ENCODE data around the gene CRYBB3. TPM values are rescaled to one million over a fixed set of nuclear protein-coding genes. Genes with fewer than 3 reads are reported as not detected.
A peak's percentile ranks its signal among the peaks of the same experiment; 100 is the strongest.

The CRYBB3 gene
- total RNA-seq, 2 experiments from 2014 or later = not detected

DNA sequence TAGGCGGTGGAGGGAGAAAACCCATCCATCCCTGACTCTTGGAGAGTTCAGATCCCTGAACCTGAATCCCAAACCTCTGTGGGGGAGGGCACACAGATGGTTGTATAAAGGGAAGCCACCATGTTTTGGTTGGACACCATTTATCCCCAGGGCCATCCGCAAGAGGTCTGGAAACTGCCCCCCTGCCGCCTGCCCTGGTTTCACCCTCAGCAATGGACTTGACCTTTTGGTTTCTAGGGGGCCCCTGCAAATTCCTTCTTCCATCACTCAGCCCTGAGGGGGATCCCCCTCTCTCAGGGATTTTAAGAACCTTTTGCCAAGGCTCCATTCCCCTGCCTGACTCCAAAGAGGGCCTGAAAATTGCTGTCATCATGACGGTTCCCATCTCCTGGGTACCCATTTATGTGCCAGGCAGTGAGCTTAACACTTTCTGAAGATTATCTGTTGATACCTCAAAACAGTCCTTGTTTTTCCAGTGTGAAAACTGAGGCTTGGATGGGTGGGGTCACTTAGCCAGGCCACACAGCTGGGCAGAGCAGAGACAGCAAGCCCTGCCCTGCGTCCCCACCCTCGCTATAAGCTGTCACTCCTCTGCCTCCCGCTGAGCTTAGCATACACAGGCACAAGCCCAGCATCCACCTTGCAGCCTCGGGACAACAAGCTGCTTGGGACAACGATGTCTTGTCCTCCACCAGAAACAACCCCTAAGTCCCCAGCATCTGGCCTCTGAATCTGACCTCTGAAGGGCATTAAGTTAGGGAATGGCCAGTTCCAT is 33.2 kb upstream of the CRYBB3 start:
- intact Hi-C loops (cut with micrococcal nuclease) = no loop called here
- Mint-ChIP-seq H3K4me1 (ENCODE audit: low read depth) (no peaks in the 10 kb centered on the region), H3K27me3 (ENCODE audit: low read depth) (no peaks in the 10 kb centered on the region), H3K27ac (no peak overlapping the region), H3K4me3 (no peak overlapping the region), H3K9me3 (no peaks in the 10 kb centered on the region), H3K36me3 (ENCODE audit: low read depth) (no peaks in the 10 kb centered on the region)
- CTCF ChIA-PET = interaction anchor here (1.1 kb wide), 1 partner anchor 116 kb away, joined by 3 read pairs; no protein-coding TSS in a partner anchor
- DNase-seq = no peak

DNA sequence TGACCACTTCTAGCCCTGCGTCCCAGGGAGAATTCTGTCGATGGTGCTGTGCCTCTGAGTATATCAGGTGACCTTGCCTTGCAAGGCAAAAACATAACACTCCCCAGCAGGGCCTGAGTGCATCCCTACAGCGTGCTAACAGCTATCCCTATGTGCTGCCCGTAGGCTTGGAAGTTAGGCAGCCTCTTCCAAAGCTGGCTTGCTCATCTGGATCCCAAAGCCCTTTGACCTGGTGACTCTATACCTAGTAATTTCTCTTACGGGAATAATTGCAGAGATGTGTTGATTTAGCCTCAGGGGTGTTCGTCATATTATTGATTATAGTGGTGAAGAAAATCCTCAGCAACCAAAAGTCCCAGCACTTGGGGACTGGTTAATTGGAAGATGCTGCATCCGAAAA is 32.6 kb upstream of the CRYBB3 start:
- H3K9me3 Mint-ChIP-seq = no peaks in the 10 kb centered on the region
- no peaks in the 10 kb centered on the region for H3K36me3 Mint-ChIP-seq (ENCODE audit: low read depth)
- H3K27me3 Mint-ChIP-seq (ENCODE audit: low read depth) = no peaks in the 10 kb centered on the region
- no peaks in the 10 kb centered on the region for H3K4me1 Mint-ChIP-seq (ENCODE audit: low read depth)
- DNase-seq = no peak
- H3K27ac Mint-ChIP-seq = no peak overlapping the region
- CTCF ChIA-PET = interaction anchor here (1.1 kb wide), 1 partner anchor 116 kb away, joined by 3 read pairs; no protein-coding TSS in a partner anchor
- H3K4me3 Mint-ChIP-seq = no peak overlapping the region
- intact Hi-C loops (cut with micrococcal nuclease) = no loop called here

DNA sequence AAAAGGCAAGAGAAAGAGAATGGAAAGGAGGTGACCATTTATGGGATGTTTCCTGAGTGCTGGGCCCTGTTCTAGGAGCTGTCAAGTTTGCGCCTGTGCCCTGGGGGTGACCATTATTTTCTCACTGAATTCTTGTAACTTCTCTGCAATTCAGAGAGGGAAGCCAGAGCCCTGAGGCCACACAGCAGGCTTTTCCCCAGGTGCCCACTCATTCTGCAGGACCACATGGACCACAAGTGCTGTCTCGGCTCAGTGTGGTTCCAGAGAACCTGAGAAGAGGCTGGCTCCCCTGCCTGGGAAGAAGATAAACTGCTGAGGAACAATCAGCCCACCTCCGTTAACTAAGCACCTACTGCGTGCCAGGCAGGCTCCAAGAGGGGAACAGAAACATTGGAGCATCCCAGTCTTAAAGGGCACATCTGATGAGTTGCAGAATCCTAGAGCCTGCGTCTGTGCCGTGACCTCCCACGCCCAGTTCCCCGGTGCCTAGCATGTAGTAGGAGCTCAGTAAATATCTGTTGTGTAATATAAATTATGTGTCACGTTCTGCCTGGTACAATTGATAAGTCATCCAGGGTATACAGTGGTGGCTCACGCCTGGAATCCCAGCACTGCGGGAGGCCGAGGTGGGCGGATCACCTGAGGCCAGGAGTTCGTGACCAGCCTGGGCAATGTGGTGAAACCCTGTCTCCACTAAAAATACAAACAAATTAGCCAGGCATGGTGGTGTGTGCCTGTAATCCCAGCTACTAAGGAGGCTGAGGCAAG is 31.6 kb upstream of the CRYBB3 start:
- CTCF ChIA-PET = interaction anchor here (1.0 kb wide), 1 partner anchor 62 kb away, joined by 3 read pairs; no protein-coding TSS in a partner anchor
- H3K27ac Mint-ChIP-seq = no peak overlapping the region
- no peak for DNase-seq
- no peaks in the 10 kb centered on the region for H3K9me3 Mint-ChIP-seq
- H3K4me1 Mint-ChIP-seq (ENCODE audit: low read depth) = no peaks in the 10 kb centered on the region
- intact Hi-C loops (cut with micrococcal nuclease) = no loop called here
- no peaks in the 10 kb centered on the region for H3K27me3 Mint-ChIP-seq (ENCODE audit: low read depth)
- no peaks in the 10 kb centered on the region for H3K36me3 Mint-ChIP-seq (ENCODE audit: low read depth)
- H3K4me3 Mint-ChIP-seq = no peak overlapping the region

DNA sequence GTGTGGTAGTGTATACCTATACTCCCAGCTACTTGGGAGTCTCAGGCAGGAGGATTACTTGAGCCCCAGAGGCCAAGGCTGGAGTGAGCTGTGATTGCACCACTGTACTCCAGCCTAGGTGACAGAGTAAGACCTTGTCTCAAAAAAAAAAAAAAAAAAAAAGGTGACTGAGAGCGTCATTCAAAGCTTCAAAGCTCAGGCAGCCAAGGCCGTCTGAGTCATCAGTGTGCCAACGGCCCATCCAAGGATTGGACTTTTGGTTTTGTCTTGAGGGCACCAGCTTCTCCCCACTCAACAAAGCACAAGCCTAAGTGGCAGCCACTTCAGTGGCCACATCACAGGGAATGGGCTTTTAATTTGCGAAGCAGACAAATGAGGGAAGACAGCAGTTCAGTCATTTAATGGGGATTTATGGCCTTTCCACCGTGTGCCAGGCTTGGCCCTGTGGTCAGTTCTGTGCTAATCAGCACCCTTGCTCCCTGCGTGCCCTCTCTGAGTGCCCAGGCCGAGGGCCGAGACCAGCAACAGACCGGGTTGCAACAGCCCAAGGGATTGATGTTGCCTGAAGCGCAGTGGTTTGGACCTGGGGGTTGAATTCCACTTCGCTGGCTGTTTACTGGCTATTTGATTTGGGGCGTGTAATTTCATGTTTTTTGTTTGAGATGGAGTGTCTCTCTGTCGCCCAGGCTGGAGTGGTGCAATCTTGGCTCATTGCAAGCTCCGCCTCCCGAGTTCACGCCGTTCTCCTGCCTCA is 30.2 kb upstream of the CRYBB3 start:
- no peak for DNase-seq
- intact Hi-C loops (cut with micrococcal nuclease) = loop anchor here (5.0 kb wide), 1 partner anchor 217 kb away; the partner anchor contains the start of gene KIAA1671

DNA sequence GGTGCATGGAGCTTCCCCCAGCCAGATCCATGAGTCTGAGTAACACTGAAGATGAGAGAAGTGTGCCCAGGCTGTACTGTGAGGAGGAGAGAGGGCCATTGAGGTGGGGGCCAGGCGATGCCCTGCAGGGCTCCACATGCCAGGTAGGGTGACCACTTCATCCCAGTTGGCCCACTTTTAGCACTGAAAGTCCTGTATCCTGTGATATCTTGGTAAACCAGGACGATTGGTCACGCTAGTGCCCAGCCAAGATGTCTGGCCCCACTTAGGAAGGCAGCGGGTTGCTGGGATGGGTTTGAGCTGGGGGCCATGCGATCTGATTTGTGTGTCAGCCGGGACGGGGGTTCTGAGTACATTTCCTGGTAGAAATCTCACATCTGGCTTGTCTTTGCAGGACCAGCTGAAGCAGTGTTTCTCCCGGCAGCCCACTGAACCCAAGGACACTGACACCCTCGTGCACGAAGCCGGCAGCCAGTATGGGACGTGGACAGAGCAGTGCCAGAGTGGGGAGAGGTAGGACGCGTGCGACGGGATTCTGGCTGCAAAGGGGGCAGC is 29.2 kb upstream of the CRYBB3 start:
- H3K36me3 Mint-ChIP-seq (ENCODE audit: low read depth) = peaks cover 2% of the 10 kb centered on the region
- no peak overlapping the region for H3K4me3 Mint-ChIP-seq
- intact Hi-C loops (cut with micrococcal nuclease) = loop anchor here (5.0 kb wide), 1 partner anchor 218 kb away; the partner anchor contains the start of gene KIAA1671
- no peaks in the 10 kb centered on the region for H3K27me3 Mint-ChIP-seq (ENCODE audit: low read depth)
- no peaks in the 10 kb centered on the region for H3K9me3 Mint-ChIP-seq
- H3K4me1 Mint-ChIP-seq (ENCODE audit: low read depth) = no peaks in the 10 kb centered on the region
- no peak overlapping the region for H3K27ac Mint-ChIP-seq
- no peak for DNase-seq
- CTCF ChIA-PET = interaction anchor here (0.8 to 3.8 kb wide), 4 partner anchors 22 to 120 kb away, joined by 3 to 37 read pairs (median 4); no protein-coding TSS in a partner anchor

More for the DNA sequence above, 30.2 kb upstream of the CRYBB3 start:
- H3K9me3 Mint-ChIP-seq = no peaks in the 10 kb centered on the region
- no peak overlapping the region for H3K4me3 Mint-ChIP-seq
- H3K36me3 Mint-ChIP-seq (ENCODE audit: low read depth) = no peaks in the 10 kb centered on the region
- CTCF ChIA-PET = no interaction called here
- no peak overlapping the region for H3K27ac Mint-ChIP-seq
- H3K27me3 Mint-ChIP-seq (ENCODE audit: low read depth) = no peaks in the 10 kb centered on the region
- no peaks in the 10 kb centered on the region for H3K4me1 Mint-ChIP-seq (ENCODE audit: low read depth)

DNA sequence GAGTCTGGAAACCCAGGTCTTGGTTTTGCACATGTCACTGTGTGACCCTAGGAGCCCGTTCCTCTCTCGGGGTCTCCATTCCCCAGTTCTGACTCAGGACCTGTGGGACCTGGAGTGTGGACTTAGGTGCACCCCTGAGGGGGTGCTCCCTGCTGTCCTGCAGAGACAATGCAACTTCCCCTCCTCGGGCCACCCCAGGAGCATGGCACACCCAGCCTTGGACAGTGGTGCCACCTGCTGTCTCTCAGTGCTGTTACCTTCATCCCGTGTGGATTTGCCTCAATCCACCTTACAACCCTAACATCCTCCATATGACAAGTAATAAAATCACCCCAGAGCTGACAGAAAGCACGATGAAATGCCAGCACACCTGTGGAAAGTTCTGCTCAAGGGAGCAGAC is 27.5 kb upstream of the CRYBB3 start:
- Mint-ChIP-seq H3K27me3 (ENCODE audit: low read depth) (no peaks in the 10 kb centered on the region), H3K9me3 (no peaks in the 10 kb centered on the region), H3K27ac (no peak overlapping the region), H3K4me3 (no peak overlapping the region), H3K4me1 (ENCODE audit: low read depth) (no peaks in the 10 kb centered on the region), H3K36me3 (ENCODE audit: low read depth) (peaks cover 3% of the 10 kb centered on the region)
- CTCF ChIA-PET = interaction anchor here (0.6 to 3.8 kb wide), 11 partner anchors 19 to 123 kb away, joined by 3 to 37 read pairs (median 4); no protein-coding TSS in a partner anchor
- intact Hi-C loops (cut with micrococcal nuclease) = loop anchor here (1.0 to 5.0 kb wide), 3 partner anchors 91 to 220 kb away; partner anchors contain the start of gene KIAA1671
- peak; percentile 65 for DNase-seq

DNA sequence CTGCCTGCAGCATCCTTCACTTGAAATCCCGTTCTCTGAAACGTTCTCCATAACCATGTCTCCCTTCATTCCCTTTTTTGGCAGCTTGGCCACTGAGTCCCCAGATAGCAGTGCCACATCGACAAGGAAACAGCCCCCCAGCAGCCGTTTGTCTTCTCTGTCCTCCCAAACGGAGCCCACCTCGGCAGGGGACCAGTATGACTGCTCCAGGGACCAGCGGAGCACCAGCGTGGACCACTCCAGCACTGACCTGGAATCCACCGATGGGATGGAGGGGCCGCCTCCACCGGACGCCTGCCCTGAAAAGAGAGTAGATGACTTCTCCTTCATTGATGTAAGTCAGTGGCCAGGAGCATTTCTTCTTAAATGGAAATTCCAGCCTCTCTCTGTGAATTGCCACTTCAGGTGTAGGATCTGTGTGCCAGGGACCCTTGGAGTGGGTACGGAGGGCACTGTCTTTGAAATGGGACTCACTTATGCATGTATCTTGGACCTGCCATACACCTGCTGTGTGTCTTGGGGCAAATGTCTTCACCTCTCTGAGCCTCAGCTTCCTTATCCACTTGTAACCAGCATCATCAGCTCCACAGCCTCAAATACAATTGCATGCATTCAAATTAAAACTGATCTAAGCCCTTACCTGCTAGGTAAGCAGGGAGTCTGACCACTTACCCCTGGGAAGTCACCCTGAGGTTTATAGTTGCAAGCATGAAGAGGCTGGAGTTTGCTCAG is 25.3 kb upstream of the CRYBB3 start:
- no peak overlapping the region for H3K4me3 Mint-ChIP-seq
- no peak for DNase-seq
- peaks cover under 1% of the 10 kb centered on the region for H3K9me3 Mint-ChIP-seq
- no peak overlapping the region for H3K27ac Mint-ChIP-seq
- no peaks in the 10 kb centered on the region for H3K27me3 Mint-ChIP-seq (ENCODE audit: low read depth)
- intact Hi-C loops (cut with micrococcal nuclease) = loop anchor here (5.0 kb wide), 1 partner anchor 222 kb away; the partner anchor contains the start of gene KIAA1671
- H3K36me3 Mint-ChIP-seq (ENCODE audit: low read depth) = peaks cover 8% of the 10 kb centered on the region
- H3K4me1 Mint-ChIP-seq (ENCODE audit: low read depth) = no peaks in the 10 kb centered on the region
- CTCF ChIA-PET = interaction anchor here (0.9 to 3.8 kb wide), 3 partner anchors 93 to 117 kb away, joined by 3 to 37 read pairs (median 5); no protein-coding TSS in a partner anchor

DNA sequence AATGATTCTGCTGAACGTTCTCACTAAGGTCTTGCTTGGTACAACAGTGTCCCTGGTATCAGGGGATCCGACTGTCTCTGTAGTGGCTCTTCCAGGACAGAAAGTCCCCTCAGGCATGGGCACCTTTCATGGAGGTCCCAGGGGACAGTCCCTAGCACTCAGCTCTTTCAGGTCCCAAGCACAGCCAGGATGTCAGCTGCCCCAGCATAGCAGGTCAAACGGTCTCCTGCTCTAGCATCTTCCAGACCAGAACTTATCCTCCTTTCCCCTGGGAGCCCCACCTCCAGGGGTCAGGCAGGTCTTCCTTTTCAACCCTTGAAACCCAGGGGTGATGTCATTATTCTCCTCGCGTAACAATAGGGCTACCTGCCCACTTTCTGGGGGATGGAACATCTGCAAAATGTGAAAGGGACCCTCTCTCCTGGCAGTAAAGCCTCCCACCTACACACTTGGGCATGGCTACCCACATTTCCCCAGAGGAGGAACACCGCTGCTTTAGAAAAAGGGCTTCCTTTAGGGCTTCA is 24.7 kb upstream of the CRYBB3 start:
- no peak for DNase-seq
- no peak overlapping the region for H3K4me3 Mint-ChIP-seq
- intact Hi-C loops (cut with micrococcal nuclease) = loop anchor here (5.0 kb wide), 1 partner anchor 223 kb away; the partner anchor contains the start of gene KIAA1671
- no peak overlapping the region for H3K27ac Mint-ChIP-seq
- CTCF ChIA-PET = no interaction called here
- H3K9me3 Mint-ChIP-seq = peaks cover 7% of the 10 kb centered on the region
- no peaks in the 10 kb centered on the region for H3K27me3 Mint-ChIP-seq (ENCODE audit: low read depth)
- peaks cover 14% of the 10 kb centered on the region for H3K36me3 Mint-ChIP-seq (ENCODE audit: low read depth)
- no peaks in the 10 kb centered on the region for H3K4me1 Mint-ChIP-seq (ENCODE audit: low read depth)

DNA sequence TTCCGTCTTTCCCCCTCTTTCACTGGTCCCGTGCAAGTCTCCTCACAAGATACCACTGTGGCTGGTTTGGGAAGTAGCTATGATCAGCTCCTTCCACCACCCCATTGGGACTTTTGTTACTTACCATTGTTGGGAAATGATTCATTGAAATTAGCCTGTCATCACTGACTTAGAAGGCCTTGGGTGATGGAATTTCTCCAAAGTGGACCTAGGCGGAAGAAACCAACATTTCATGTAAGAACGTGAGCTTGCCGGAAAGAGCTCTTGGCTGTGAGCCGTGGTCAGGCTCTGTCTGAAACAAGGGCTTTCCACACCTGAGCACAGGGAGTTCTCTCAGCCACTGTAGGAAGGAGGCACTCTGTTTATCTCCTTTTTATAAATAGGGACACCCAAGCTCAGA is 23.5 kb upstream of the CRYBB3 start:
- Mint-ChIP-seq H3K27ac (no peak overlapping the region), H3K4me3 (no peak overlapping the region), H3K9me3 (peaks cover 8% of the 10 kb centered on the region), H3K36me3 (ENCODE audit: low read depth) (peaks cover 15% of the 10 kb centered on the region), H3K27me3 (ENCODE audit: low read depth) (no peaks in the 10 kb centered on the region), H3K4me1 (ENCODE audit: low read depth) (no peaks in the 10 kb centered on the region)
- intact Hi-C loops (cut with micrococcal nuclease) = no loop called here
- CTCF ChIA-PET = interaction anchor here (0.5 to 0.6 kb wide), 2 partner anchors 29 to 124 kb away, joined by 3 read pairs; no protein-coding TSS in a partner anchor
- DNase-seq = no peak

DNA sequence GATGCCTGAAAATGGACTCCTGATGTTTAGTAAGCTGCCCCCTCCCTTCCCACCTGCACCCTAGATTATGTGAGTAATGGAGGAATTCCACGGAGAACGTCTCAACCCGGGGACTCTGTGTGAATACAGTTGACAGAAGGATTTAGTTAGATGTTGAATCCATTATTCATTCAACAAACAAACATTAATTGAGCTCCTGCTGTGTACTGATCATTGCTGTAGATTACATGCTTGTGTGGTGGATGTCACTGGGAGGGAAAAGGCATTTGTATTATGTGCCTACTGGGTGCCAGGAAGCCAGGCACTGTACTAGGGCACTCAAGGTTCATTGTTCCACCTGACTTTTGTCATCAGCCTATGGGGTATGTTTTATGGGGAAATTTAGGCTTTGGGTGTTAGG is 22.9 kb upstream of the CRYBB3 start:
- Mint-ChIP-seq H3K4me1 (ENCODE audit: low read depth) (no peaks in the 10 kb centered on the region), H3K4me3 (no peak overlapping the region), H3K27me3 (ENCODE audit: low read depth) (no peaks in the 10 kb centered on the region), H3K36me3 (ENCODE audit: low read depth) (peaks cover 15% of the 10 kb centered on the region), H3K9me3 (peaks cover 8% of the 10 kb centered on the region), H3K27ac (no peak overlapping the region)
- CTCF ChIA-PET = interaction anchor here (0.6 kb wide), 1 partner anchor 125 kb away, joined by 3 read pairs; no protein-coding TSS in a partner anchor
- intact Hi-C loops (cut with micrococcal nuclease) = no loop called here
- DNase-seq = no peak

DNA sequence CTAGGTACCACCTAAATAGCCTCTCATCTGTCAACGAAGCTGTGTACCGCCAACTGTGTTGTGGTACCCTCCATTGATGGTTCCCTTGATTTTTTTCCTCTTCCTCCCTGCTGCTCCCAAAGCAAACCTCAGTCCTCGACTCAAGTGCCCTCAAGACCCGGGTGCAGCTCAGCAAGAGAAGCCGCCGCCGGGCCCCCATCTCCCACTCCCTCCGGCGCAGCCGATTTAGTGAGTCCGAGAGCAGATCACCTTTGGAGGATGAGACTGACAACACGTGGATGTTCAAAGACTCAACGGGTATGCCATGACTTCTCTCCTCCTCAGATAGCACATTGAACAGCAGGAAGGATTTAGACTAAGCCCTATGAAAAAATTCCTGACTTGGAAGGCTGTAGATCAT is 22.4 kb upstream of the CRYBB3 start:
- H3K27me3 Mint-ChIP-seq (ENCODE audit: low read depth) = no peaks in the 10 kb centered on the region
- CTCF ChIA-PET = interaction anchor here (0.7 kb wide), 1 partner anchor 156 kb away, joined by 3 read pairs; no protein-coding TSS in a partner anchor
- intact Hi-C loops (cut with micrococcal nuclease) = no loop called here
- H3K4me3 Mint-ChIP-seq = no peak overlapping the region
- peaks cover 15% of the 10 kb centered on the region for H3K36me3 Mint-ChIP-seq (ENCODE audit: low read depth)
- no peak overlapping the region for H3K27ac Mint-ChIP-seq
- H3K4me1 Mint-ChIP-seq (ENCODE audit: low read depth) = no peaks in the 10 kb centered on the region
- H3K9me3 Mint-ChIP-seq = peaks cover 8% of the 10 kb centered on the region
- no peak for DNase-seq
